Measurements from ENCODE around the gene KRT77.

Gene KRT77

DNA sequence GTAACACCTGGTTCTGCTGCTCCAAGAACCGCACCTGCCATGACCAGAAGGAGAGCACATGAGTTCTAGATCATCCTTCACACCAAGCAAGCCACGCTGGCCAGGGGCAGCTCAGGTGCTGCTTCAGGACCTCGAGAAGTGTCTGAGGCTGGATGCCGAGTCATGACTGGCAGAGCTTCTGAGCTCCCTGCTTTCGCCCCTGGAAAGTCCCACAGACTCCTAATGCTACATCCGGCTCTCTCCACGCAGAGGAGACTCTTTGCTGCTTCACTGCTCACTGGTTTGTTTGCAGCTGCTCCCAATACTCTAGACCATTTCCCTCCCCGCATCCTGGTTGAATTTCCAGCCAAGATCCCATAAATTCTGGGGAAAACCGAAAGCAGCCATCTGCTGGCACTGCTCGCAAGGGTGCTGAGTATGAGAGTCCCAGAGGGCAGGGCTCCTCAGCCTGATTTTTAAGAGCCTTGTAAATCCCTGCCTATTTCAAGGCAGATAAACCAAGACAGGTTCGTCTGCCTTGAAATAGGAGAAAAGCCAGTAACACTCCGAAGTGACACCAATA, 52.7 kb downstream of the KRT77 start:
- DNase-seq = no peak

DNA sequence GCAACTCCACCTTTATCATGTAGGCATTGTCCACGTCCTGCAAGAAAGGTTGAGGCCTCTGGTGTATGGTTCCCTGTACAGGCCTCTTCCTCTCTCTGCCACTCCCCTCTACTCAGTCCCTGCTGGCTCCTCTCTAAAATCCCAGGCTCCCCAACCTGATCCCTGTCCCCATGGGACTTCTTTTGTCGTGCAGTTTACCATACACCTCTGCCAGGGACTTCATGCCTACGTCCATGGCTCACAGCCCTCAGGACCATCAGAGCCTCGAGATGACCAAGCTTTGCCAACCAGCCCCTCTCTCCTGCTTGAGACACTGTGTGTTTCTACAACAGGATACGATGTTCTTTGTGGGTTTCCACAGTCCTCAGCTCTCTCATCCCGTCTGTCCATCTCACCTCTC, 54.3 kb downstream of the KRT77 start:
- no peak for DNase-seq

DNA sequence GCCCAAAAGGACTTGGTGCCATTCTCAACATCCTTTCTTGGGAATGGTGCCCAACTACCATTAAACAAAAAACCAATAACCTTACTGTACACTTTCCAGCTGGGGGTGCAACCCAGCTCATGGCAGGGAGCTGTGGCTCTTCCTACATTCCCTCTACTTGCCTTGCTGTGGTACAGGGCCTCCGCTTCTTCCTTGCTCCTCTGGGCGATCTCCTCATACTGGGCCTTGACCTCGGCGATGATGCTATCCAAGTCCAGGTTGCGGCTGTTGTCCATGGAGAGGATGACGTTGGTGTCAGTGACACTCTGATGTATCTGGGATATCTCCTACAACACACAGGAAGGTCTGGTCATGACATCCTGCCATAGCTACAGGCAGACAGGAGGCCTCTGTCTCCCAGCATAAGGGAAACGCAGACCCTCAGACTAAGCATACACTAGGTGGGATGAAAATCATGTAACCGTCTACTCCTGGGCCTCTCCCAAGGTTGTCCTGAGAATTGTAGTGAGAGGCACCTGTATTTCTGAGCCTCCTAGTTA, 55.2 kb downstream of the KRT77 start:
- no peak for DNase-seq

DNA sequence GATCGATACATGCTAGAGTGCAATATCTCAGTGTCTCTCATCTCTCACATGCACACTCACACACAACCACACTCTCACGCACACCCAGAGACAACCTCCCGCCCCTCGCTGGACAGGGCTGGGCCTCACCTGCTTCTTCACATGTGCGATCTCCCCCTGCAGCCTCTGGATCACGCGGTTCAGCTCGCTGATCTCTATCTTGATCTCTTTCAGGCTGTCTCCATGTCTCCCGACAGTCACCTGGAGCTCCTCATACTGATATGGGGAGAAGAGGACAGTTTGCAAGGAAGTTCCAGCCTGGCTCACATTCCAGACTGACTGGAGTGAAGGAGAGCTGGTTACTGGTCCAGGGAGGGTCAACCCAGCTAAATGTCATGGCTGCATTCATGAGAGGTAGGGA, 55.7 kb downstream of the KRT77 start:
- no peak for DNase-seq

DNA sequence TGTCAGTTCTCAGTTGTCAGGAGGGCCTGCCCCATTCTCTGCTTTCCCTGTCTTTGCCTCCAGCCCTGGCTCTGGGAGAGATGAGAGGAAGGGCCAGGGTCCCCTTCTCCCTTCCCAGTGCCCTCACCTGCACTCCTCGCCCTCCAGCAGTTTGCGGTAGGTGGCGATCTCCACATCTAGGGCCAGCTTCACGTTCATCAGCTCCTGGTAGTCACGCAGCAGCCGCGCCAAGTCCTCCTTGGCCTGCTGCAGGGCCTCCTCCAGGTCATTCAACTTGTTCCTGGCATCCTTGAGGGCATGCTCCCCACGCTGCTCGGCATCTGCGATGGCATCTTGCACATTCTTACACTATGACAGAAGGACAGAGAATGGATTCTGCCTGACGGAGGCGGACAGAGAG, 56.7 kb downstream of the KRT77 start:
- no peak for DNase-seq

DNA sequence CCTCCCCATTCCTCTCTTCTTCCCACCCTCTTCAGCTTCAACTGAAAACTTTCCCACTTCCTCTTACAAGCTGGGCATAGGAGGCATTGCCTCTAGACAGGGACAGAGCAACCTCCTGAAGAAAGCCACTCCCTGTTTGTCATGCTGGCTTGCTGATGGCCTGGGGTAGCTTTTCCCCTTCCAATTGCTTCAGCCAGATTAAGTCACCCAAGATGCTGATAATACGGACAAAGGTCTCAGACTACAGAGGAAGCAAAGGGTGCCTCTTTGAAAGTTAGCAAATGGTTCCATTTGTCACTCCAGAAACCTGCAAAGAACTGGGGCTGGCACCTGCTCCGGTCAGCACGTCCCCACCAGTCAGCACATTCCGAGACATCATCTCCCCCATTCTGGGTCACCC, 57.3 kb downstream of the KRT77 start:
- no peak for DNase-seq

DNA sequence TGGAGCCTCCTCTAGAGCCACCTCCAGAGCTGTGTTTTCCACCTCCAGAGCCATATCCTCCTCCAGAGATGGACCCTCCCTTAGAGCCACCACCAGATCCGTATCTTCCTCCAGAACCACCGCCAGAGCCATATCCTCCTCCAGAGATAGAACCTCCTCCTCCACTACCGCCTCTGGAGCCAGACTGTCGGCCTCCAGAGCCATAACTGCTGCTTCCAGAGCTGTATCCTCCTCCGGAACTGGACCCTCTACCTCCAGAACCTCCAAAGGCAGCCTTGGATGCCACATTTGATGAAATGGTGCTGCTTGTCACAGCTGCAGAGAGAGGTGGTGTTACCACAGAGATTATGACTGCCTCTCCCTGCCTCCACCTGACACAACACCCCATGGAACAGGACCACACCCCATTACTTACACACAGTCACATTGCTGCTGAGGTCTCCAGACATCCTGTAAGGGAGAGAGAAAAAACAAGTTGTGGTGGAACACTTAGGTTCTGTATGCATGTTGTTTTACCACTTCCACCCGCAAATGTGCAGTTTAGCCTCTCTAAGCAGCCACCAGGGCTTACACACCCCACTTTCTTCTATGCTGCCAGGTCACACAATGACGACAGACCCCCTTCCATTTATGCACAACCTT, 58.1 kb downstream of the KRT77 start:
- DNase-seq = no peak

DNA sequence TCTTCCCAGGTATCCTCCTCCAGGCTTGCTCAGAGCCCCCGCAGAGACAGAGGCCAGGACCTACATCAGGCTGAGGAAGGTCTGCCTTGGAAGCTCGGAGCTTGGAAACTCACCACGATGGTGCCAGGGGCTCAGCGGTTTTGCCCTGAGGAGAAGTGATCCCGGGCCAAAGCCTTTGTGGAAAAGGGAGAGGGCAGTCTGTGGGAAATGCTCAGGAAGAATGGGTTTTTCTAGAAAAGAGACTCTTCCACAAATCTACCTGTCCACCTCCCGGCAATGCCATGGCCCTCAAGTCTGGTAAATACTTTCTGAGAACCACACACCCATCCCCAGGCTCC, 59.3 kb downstream of the KRT77 start:
- DNase-seq = no peak

DNA sequence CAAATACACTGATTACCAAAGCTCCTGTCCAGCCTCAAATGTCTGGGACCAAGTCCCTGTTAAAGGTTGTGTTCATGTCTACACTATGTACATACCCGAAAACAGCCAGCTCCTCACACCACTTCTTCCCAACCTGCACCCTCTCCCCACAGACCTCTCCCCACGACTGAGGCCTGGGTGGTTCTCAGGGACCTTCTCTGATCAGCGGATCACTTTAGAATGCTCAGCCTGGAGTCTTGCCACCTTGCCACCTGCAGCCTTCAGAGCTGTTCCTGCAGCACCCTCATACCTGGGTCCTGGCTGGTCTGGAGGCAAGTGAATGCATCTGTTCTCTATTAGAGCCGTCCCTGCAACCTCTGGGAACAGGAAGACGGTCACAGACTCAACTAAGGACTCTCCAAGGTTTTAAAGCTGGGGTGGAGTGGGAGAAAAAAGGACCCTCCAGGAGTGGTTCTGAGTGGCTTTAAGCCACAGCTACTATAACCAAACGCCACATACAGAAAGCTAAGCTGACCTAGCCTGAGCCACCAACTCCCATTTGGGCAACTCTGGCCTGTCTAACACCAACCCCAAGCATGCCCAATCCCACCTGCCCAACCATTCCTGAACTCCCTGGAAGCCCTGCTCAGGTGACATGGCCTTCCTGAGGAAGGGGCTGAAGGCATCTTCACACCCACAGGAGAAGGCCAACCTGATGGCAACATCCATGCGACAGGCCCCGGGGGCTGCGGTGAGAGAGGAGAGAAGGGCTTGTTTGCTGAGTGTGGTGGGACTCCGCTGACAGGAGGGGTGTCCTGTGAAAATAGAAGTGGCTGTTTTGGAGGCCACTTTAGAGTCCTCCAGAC, 59.9 kb downstream of the KRT77 start:
- no peak for DNase-seq

DNA sequence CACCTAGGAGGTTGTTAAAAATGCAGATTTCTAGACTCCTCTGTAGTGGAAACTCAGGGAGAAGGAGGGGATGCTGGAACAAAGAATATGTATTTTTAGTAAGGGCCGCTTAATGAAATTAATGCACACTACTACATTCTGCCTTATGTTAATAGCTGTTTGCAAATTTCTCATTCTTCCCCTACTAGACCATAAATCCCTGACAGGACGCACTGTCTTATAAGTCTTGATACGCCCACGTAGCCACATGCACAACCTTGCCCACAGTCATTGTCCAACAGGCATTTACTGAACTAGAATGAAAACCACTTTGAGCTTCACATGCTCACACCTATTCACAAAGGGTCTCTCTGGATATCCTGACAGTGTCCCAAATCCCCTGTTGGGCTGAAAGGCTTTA, 61.9 kb downstream of the KRT77 start:
- no peak for DNase-seq

All from NCI-H774 (cell line).